ENCODE data around the gene UBR4. TPM values are rescaled to one million over a fixed set of nuclear protein-coding genes. Genes with fewer than 3 reads are reported as not detected.
A peak's percentile ranks its signal among the peaks of the same experiment; 100 is the strongest.
"Not testable (repeated sequence)": the region's sequence is repeated elsewhere in the genome, so short reads cannot be mapped to it uniquely, and the experiment has no call there.

The UBR4 gene
- total RNA-seq, 4 donors from 2014 or later: 214 to 324 (median 272) TPM

GRCh38 chr1:19239876-19240275, 29.8 kb upstream of the UBR4 start:
- 81% methylated on average over 7 of the region's 7 CpGs for WGBS

DNA sequence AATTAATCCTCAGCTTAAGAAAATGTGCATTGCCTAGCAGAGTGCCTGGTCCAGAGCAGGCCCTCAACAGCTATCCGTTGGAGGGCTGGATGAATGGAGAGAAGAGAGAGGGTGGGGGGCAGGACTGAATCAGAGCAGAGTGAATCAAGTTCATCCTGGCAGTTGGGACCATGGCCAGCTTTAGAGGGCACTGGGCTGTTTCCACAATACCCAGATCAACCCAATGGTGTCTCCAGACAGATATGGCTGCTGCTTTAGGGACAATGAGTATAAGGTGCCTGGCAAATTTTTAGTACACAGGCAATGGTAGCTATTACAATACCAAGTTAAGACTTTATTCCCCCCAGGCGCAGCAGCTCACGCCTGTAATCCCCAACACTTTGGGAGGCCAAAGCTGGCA, 24.2 kb upstream of the UBR4 start:
- H3K9me3 ChIP-seq: no peaks in the 10 kb centered on the region
- no peak overlapping the region for H3K27ac ChIP-seq
- WGBS: 95% methylated on average over 3 of the region's 3 CpGs
- no peaks in the 10 kb centered on the region for H3K4me1 ChIP-seq
- no peaks in the 10 kb centered on the region for H3K27me3 ChIP-seq
- no peak for DNase-seq (ENCODE audit: low spot score in 2 of 2)
- TF ChIP-seq POLR2AphosphoS5 (IDR thresholded peaks at IDR 0.05) (no peak), POLR2A (IDR thresholded peaks at IDR 0.05) (no peak)
- H3K36me3 ChIP-seq: peaks cover 99% of the 10 kb centered on the region
- H3K4me3 ChIP-seq: no peak overlapping the region

More at GRCh38 chr1:19239876-19240275, 29.8 kb upstream of the UBR4 start:
- no peak overlapping the region for H3K4me3 ChIP-seq
- H3K9me3 ChIP-seq: no peaks in the 10 kb centered on the region
- H3K4me1 ChIP-seq: no peaks in the 10 kb centered on the region
- DNase-seq (ENCODE audit: low spot score in 2 of 2): no peak
- H3K27ac ChIP-seq: no peak overlapping the region
- no peaks in the 10 kb centered on the region for H3K27me3 ChIP-seq
- TF ChIP-seq CTCF (IDR thresholded peaks at IDR 0.05) (no peak), POLR2AphosphoS5 (IDR thresholded peaks at IDR 0.05) (no peak), EP300 (IDR thresholded peaks at IDR 0.05) (no peak), POLR2A (IDR thresholded peaks at IDR 0.05) (no peak)
- peaks cover 97% of the 10 kb centered on the region for H3K36me3 ChIP-seq

DNA sequence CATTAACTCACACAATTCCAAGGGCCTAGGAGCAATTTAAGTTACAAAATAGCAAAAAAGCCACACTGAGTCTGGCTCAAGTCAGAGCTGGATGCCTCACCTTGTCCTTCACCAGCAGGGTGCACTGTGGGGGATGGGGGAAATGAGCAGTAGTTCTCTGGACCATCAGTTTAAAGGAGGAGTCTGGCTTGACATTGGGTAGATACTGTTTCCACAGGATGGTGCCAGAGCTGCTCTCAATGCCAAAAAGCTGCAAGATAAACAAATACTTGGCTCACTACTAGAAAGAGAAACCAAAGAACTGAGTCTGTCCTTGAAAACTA, 22.4 kb upstream of the UBR4 start:
- no peak overlapping the region for H3K4me3 ChIP-seq
- DNase-seq (ENCODE audit: low spot score in 2 of 2): no peak
- no peaks in the 10 kb centered on the region for H3K27me3 ChIP-seq
- TF ChIP-seq CTCF (IDR thresholded peaks at IDR 0.05) (no peak), POLR2A (IDR thresholded peaks at IDR 0.05) (no peak), POLR2AphosphoS5 (IDR thresholded peaks at IDR 0.05) (no peak), EP300 (IDR thresholded peaks at IDR 0.05) (no peak)
- no peaks in the 10 kb centered on the region for H3K4me1 ChIP-seq
- no peaks in the 10 kb centered on the region for H3K9me3 ChIP-seq
- H3K36me3 ChIP-seq: peaks cover 99% of the 10 kb centered on the region
- H3K27ac ChIP-seq: no peak overlapping the region

GRCh38 chr1:19231736-19232523, 21.9 kb upstream of the UBR4 start:
- DNase-seq (ENCODE audit: low spot score in 2 of 2); H3K9me3 ChIP-seq; H3K4me3 ChIP-seq; H3K4me1 ChIP-seq; H3K27me3 ChIP-seq: not testable (repeated sequence)
- H3K27ac ChIP-seq: peak overlapping the region; percentile 48
- 85% methylated on average over 14 of the region's 16 CpGs for WGBS
- H3K36me3 ChIP-seq: peaks cover 99% of the 10 kb centered on the region

DNA sequence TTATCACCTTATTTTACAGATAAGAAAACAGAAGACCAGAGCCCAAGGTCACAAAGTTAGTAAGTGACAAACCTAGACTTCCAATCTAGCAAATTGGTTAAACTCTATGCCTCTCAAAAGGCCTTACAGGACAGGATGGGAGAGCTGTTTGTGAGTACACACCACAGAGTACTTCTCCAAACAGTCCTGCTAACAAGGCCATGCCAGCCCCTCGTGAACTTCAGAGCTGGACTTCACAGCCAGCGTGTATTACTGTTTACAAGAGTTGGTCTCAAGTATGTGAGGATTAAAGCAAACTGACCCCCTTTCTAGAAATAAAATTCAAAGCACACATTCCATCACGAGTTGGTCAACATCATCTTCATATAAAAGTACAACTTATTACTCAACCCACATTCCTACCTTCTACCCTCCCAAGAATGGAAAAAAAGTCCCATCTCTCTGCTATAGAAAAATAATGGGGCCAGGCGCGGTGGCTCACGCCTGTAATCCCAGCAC, 19.8 kb upstream of the UBR4 start:
- peaks cover 99% of the 10 kb centered on the region for H3K36me3 ChIP-seq
- no peak for DNase-seq (ENCODE audit: low spot score in 2 of 2)
- no peaks in the 10 kb centered on the region for H3K27me3 ChIP-seq
- H3K27ac ChIP-seq: no peak overlapping the region
- 85% methylated on average over 6 of the region's 6 CpGs for WGBS
- no peaks in the 10 kb centered on the region for H3K4me1 ChIP-seq
- no peaks in the 10 kb centered on the region for H3K9me3 ChIP-seq
- TF ChIP-seq POLR2A (IDR thresholded peaks at IDR 0.05): no peak
- TF ChIP-seq CTCF (IDR thresholded peaks at IDR 0.05): no peak
- TF ChIP-seq EP300 (IDR thresholded peaks at IDR 0.05): no peak
- H3K4me3 ChIP-seq: no peak overlapping the region

GRCh38 chr1:19229229-19229628, 19.2 kb upstream of the UBR4 start:
- Histone ChIP-seq H3K4me1 (no peaks in the 10 kb centered on the region), H3K36me3 (peaks cover 99% of the 10 kb centered on the region), H3K27me3 (no peaks in the 10 kb centered on the region), H3K9me3 (no peaks in the 10 kb centered on the region), H3K4me3 (no peak overlapping the region), H3K27ac (no peak overlapping the region)
- 69% methylated on average over 3 of the region's 3 CpGs for WGBS
- no peak for DNase-seq (ENCODE audit: low spot score in 2 of 2)
- TF ChIP-seq POLR2A (IDR thresholded peaks at IDR 0.05) (no peak), POLR2AphosphoS5 (IDR thresholded peaks at IDR 0.05) (no peak), CTCF (IDR thresholded peaks at IDR 0.05) (no peak), EP300 (IDR thresholded peaks at IDR 0.05) (no peak)

All from suprapubic skin (tissue), 4 donors.